ENCODE results near the gene PLEKHO2. TPM values are rescaled to one million over a fixed set of nuclear protein-coding genes. Genes with fewer than 3 reads are reported as not detected.

The PLEKHO2 gene
- total and polyA plus RNA-seq, 2 of the 13 experiments (the other 11 are each of a cell fraction or from before 2014, with no cell fraction given): 3.8 to 4.8 TPM

DNA sequence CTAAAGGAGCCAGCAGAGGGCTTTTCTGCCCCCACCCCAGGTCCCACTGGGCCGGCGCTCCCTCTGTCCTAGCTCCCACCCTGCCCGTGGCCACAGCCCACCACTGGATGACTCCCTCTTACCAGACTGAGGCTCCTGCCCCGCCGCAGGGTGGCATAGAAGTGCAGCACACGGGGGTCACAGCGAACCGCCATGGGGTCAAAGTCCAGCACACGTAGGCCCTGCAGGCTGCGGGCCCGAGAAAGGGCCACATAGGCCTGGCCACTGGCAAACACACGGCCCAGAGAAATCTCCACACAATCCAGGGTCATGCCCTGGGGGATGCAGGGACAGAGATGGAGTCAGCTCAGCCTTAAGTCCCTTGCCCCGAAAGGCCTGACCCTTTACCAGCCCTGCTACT, 25.3 kb upstream of the PLEKHO2 start (continued):
- TF ChIP-seq CBX1 (IDR thresholded peaks at IDR 0.05; ENCODE audit: low read depth) (no peak), SAFB2 (CRISPR knock-in tag; IDR thresholded peaks at IDR 0.05; ENCODE audit: borderline replicate concordance, low read depth) (0 out of 2 replicates have a peak, but pooled peaks have one; percentile 47), ZNF335 (CRISPR knock-in tag; IDR thresholded peaks at IDR 0.05) (peak; percentile 48; the same call in 1 of the 2 replicates), RAD21 (CRISPR knock-in tag; IDR thresholded peaks at IDR 0.05) (peak; percentile 61), ZMYM3 (CRISPR knock-in tag; IDR thresholded peaks at IDR 0.05) (peak; percentile 51; the same call in 1 of the 2 replicates), ZNF17 (CRISPR knock-in tag; IDR thresholded peaks at IDR 0.05) (no peak), GABPA (IDR thresholded peaks at IDR 0.05; ENCODE audit: low read depth, low read length) (no peak), GABPA (CRISPR knock-in tag; IDR thresholded peaks at IDR 0.05; ENCODE audit: low read depth) (peak; percentile 24; the same call in 1 of the 2 replicates), ARID5B (CRISPR knock-in tag; IDR thresholded peaks at IDR 0.05) (peak; percentile 38; the same call in 1 of the 2 replicates), GZF1 (CRISPR knock-in tag; IDR thresholded peaks at IDR 0.05) (0 out of 2 replicates have a peak, but pooled peaks have one; percentile 65), TOE1 (CRISPR knock-in tag; IDR thresholded peaks at IDR 0.05) (no peak), POGZ (CRISPR knock-in tag; IDR thresholded peaks at IDR 0.05) (peak; percentile 44; the same call in 1 of the 2 replicates), U2AF1 (optimal IDR thresholded peaks at IDR 0.05; ENCODE audit: low read depth, low read length) (no peak), ZZZ3 (CRISPR knock-in tag; IDR thresholded peaks at IDR 0.05; ENCODE audit: borderline replicate concordance) (0 out of 2 replicates have a peak, but pooled peaks have one; percentile 45), SOX6 (IDR thresholded peaks at IDR 0.05) (no peak), SOX6 (CRISPR knock-in tag; IDR thresholded peaks at IDR 0.05) (peak; percentile 47), MYC (CRISPR knock-in tag; IDR thresholded peaks at IDR 0.05; ENCODE audit: borderline replicate concordance) (peak; percentile 59; the same call in 1 of the 2 replicates), RCOR2 (CRISPR knock-in tag; IDR thresholded peaks at IDR 0.05) (peak; percentile 24; the same call in 1 of the 2 replicates), CBX5 (CRISPR knock-in tag; IDR thresholded peaks at IDR 0.05; ENCODE audit: borderline replicate concordance) (peak; percentile 81; the same call in 1 of the 2 replicates), KMT2A (CRISPR knock-in tag; IDR thresholded peaks at IDR 0.05) (0 out of 2 replicates have a peak, but pooled peaks have one; percentile 39)
- TF ChIP-seq, protein P1, sequence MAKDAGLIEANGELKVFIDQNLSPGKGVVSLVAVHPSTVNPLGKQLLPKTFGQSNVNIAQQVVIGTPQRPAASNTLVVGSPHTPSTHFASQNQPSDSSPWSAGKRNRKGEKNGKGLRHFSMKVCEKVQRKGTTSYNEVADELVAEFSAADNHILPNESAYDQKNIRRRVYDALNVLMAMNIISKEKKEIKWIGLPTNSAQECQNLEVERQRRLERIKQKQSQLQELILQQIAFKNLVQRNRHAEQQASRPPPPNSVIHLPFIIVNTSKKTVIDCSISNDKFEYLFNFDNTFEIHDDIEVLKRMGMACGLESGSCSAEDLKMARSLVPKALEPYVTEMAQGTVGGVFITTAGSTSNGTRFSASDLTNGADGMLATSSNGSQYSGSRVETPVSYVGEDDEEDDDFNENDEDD (CRISPR knock-in tag; IDR thresholded peaks at IDR 0.05; ENCODE audit: borderline replicate concordance): peak; percentile 22; the same call in 1 of the 2 replicates
